SJCRH30 (cell line): ENCODE results near the gene PIK3CG. TPM values are rescaled to one million over a fixed set of nuclear protein-coding genes. Genes with fewer than 3 reads are reported as not detected.
"Not testable (repeated sequence)": the region's sequence is repeated elsewhere in the genome, so short reads cannot be mapped to it uniquely, and the experiment has no call there.

Source experiments
- DNase-seq, 2 experiments: peaks; one replicate each; pipeline ENCODE4 v3.0.0-alpha.2; 2015 to 2020
- H3K27ac ChIP-seq: fragments of 250-450 bp; sonication (Bioruptor Pico); 2 replicates; pipeline ENCODE4 v1.5.1; 2020; ENCODE audit warnings: mild to moderate bottlenecking, moderate library complexity
- H3K27me3 ChIP-seq: fragments of 250-450 bp; sonication (Bioruptor Pico); 2 replicates; pipeline ENCODE4 v1.5.1; 2020; ENCODE audit warnings: mild to moderate bottlenecking, moderate library complexity
- H3K36me3 ChIP-seq: fragments of 250-450 bp; sonication (Bioruptor Pico); 2 replicates; pipeline ENCODE4 v1.5.1; 2020; ENCODE audit warnings: mild to moderate bottlenecking, moderate library complexity
- H3K4me1 ChIP-seq: fragments of 250-450 bp; sonication (Bioruptor Pico); 2 replicates; pipeline ENCODE4 v1.5.1; 2020; ENCODE audit warnings: mild to moderate bottlenecking, moderate library complexity
- H3K4me3 ChIP-seq: fragments of 250-450 bp; sonication (Bioruptor Pico); 2 replicates; pipeline ENCODE4 v1.5.1; 2020; ENCODE audit warnings: mild to moderate bottlenecking, moderate library complexity
- H3K9me3 ChIP-seq: fragments of 250-450 bp; sonication (Bioruptor Pico); replicated peaks from 2 replicates; pipeline ENCODE4 v1.5.1; 2020; ENCODE audit warnings: mild to moderate bottlenecking, moderate library complexity
- total RNA-seq: library from RNA; depleted of rRNA; stranded (reverse); fragments of >200 nt; shearing (Covaris generic); gene quantifications from 2 replicates; pipeline ENCODE4 v1.2.3, GENCODE V29; 2014

PIK3CG gene
- total RNA-seq, 1 experiment from 2014 or later: not detected

DNA sequence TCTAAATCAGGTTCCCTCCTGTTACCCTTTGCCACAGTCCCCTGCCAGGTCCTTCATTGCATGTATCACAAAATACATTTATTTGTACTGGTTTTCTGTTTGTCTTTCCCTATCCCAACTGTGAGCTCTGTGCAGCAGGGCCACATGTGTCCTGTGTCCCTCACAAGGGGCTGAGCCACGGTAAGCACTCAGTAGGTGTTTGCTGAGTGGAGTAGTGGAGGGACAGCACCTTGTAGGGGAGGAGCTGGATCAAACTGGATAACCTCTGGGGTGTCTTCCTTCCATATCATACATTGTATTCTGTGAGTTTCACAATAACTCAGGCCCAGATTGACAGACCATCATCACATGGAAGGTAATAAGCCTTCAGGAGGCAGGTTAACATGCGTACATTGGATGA lies 25.9 kb downstream of the PIK3CG start:
- Histone ChIP-seq H3K36me3 (no peaks in the 10 kb centered on the region), H3K27me3 (peaks cover 2% of the 10 kb centered on the region; the same call in 1 of the 2 replicates), H3K9me3 (no peaks in the 10 kb centered on the region), H3K4me1 (no peaks in the 10 kb centered on the region), H3K27ac (no peak overlapping the region), H3K4me3 (no peak overlapping the region)
- no peak for DNase-seq

- Histone ChIP-seq H3K4me3 (no peak overlapping the region), H3K27ac (no peak overlapping the region)
- peak in 1 of 2 experiments; percentile 5 for DNase-seq
Observed at GRCh38 chr7:106891548-106892410, 26.7 kb downstream of the PIK3CG start.

DNA sequence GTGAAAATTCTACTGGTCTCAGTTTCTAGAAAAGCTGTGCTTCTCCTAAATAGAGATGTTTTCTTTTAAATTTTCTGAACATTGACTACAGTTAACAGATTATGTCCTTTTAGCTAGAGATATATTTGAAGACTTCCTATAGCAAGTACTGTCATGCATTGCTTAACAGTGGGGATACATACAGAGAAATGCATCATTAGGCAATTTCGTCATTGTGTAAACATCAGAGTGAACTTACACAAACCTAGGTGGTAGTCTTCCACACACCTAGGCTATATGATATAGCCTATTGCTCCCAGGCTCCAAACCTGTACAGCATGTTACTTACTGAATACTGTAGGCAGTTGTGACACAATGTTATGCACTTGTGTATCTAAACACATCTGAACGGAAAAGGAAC lies 28.5 kb downstream of the PIK3CG start:
- H3K4me1 ChIP-seq: no peaks in the 10 kb centered on the region
- no peak overlapping the region for H3K4me3 ChIP-seq
- no peak for DNase-seq
- H3K27me3 ChIP-seq: peaks cover 2% of the 10 kb centered on the region; the same call in 1 of the 2 replicates
- H3K36me3 ChIP-seq: no peaks in the 10 kb centered on the region
- H3K27ac ChIP-seq: no peak overlapping the region
- H3K9me3 ChIP-seq: no peaks in the 10 kb centered on the region

More at GRCh38 chr7:106891548-106892410, 26.7 kb downstream of the PIK3CG start:
- Histone ChIP-seq H3K9me3 (no peaks in the 10 kb centered on the region), H3K27me3 (peaks cover 2% of the 10 kb centered on the region; the same call in 1 of the 2 replicates), H3K4me1 (no peaks in the 10 kb centered on the region), H3K36me3 (no peaks in the 10 kb centered on the region)

DNA sequence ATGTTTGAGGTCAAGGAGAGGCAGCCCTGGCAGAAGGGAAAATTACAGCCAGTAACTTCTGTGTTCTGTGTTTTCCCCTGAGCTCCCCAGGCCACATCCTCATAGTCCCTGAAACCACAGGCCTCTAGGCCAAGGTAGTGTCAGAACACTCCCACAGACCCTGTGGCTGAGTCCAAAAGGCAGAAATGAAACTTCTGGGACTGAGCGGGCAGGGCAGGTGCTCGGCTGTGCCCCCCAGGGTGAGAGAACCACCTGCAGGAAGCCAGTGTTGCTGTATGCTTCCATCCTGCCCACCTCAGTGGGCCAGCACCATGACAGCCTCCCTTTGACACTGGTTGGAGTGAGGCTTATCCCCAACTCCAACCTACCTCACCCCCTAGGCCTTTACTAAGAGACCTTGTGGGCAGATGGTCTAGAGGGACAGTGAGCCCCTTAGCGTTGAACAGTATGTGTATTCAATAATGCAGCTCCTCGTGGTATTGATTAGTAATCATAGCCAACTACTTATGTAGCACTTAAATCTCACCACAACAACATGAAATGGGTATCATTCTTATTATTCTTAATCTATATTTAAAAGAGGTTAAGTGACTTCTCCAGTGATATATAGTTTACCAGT lies 30.3 kb downstream of the PIK3CG start:
- no peaks in the 10 kb centered on the region for H3K36me3 ChIP-seq
- H3K27ac ChIP-seq: no peak overlapping the region
- no peaks in the 10 kb centered on the region for H3K9me3 ChIP-seq
- no peaks in the 10 kb centered on the region for H3K4me1 ChIP-seq
- no peak overlapping the region for H3K4me3 ChIP-seq
- peaks cover 2% of the 10 kb centered on the region; the same call in 1 of the 2 replicates for H3K27me3 ChIP-seq
- DNase-seq: no peak

DNA sequence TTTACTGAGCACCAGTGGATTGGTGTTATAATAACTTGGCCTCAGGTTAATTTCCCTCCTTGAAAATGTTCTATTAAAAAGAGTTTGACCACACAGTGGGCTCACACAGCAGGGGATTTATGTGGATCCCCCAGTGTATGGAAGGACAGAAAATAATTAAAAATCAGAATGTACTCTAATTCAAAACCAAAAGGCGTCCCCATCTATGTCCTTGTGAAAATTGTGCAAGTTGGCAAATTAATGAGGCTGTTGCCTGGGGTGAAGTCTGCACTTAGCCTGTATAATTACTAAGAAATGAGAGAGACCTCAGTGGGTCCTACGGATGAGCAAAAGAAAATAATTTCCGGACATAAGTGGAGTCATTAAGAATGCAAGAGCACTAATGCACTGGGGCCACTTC lies 31.1 kb downstream of the PIK3CG start:
- Histone ChIP-seq H3K27me3 (peaks cover 2% of the 10 kb centered on the region; the same call in 1 of the 2 replicates), H3K36me3 (no peaks in the 10 kb centered on the region), H3K4me1 (no peaks in the 10 kb centered on the region), H3K4me3 (no peak overlapping the region), H3K27ac (no peak overlapping the region), H3K9me3 (no peaks in the 10 kb centered on the region)
- DNase-seq: no peak

- H3K27ac ChIP-seq, H3K4me3 ChIP-seq, DNase-seq, H3K4me1 ChIP-seq, H3K27me3 ChIP-seq, H3K9me3 ChIP-seq, H3K36me3 ChIP-seq: not testable (repeated sequence)
Observed at GRCh38 chr7:106897553-106897952, 32.5 kb downstream of the PIK3CG start.

DNA sequence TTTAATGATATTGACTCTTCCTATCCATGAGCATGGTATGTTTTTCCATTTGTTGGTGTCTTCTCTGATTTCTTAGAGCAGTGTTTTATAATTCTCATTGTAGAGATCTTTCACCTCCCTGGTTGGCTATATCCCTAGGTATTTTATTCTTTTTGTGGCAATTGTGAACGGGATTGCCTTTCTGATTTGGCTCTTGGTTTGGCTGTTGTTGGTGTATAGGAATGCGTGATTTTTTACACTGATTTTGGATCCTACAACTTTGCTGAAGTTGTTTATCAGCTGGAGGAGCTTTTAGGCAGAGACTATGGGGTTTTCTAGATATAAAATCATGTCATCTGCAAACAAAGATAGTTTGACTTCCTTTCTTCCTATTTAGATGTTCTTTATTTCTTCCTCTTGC lies 33.9 kb downstream of the PIK3CG start:
- not testable (repeated sequence) for H3K9me3 ChIP-seq, H3K4me1 ChIP-seq, H3K27me3 ChIP-seq, DNase-seq, H3K36me3 ChIP-seq, H3K27ac ChIP-seq, H3K4me3 ChIP-seq

DNA sequence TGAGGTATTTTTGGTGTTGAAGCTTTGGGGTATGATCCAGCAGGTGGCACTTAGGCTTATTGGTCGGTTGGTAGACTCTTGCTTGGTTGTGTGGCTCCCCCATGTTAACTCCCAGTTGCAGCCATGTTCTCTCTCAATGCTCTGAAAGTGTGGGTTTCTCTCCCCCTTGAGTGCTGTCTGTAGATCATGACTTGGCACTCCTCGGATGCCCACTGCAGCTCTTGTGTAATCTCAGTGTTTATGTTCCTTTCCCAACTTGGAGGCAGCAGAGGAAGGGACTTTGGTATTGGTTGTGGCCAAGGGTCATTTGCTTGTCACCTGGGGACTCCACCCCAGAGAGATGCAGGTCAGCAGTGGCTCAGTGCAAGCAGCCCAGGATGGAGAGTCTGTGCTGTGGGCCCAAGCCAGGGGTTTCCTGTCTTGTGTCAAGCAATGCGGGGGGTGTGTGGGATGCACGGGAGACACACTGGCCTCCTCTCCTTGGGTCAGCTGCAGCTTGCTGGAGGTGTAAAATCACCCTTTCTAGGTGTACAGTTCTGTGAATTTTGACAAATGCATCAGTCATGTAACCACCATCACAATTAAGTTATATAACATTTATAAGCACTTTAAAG lies 36.9 kb downstream of the PIK3CG start:
- no peaks in the 10 kb centered on the region for H3K36me3 ChIP-seq

GRCh38 chr7:106905734-106906133 lies 40.7 kb downstream of the PIK3CG start:
- Histone ChIP-seq H3K4me3 (no peak overlapping the region), H3K27ac (no peak overlapping the region), H3K36me3 (no peaks in the 10 kb centered on the region), H3K9me3 (no peaks in the 10 kb centered on the region), H3K4me1 (no peaks in the 10 kb centered on the region), H3K27me3 (no peaks in the 10 kb centered on the region)
- no peak for DNase-seq

More for the DNA sequence above, 36.9 kb downstream of the PIK3CG start:
- Histone ChIP-seq H3K9me3 (no peaks in the 10 kb centered on the region), H3K27me3 (no peaks in the 10 kb centered on the region), H3K4me1 (no peaks in the 10 kb centered on the region), H3K27ac (no peak overlapping the region), H3K4me3 (no peak overlapping the region)
- DNase-seq: no peak

DNA sequence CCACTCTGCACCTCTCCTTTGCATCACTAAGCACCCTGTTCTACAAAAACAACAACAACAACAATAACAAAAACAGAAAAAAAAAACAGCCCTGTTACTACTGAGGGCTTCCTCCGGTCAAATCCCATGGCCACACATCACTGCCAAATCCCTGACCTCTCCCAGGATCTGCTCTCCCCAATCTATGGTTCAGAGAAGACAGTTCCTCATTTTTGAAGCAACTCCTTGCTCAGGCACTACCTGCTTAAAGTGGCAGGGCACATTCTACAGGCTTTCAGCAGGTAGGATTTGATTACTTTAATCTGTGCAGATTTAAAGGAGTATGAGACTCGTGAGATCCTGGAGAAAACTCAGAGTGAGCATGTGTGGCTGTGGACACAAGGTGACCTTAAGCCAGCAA lies 46.9 kb downstream of the PIK3CG start:
- no peaks in the 10 kb centered on the region for H3K36me3 ChIP-seq
- DNase-seq: no peak
- H3K27ac ChIP-seq: no peak overlapping the region
- H3K4me1 ChIP-seq: no peaks in the 10 kb centered on the region
- no peaks in the 10 kb centered on the region for H3K27me3 ChIP-seq
- H3K9me3 ChIP-seq: no peaks in the 10 kb centered on the region
- no peak overlapping the region for H3K4me3 ChIP-seq

GRCh38 chr7:106914018-106914607 lies 49.0 kb downstream of the PIK3CG start:
- no peaks in the 10 kb centered on the region for H3K27me3 ChIP-seq
- no peak for DNase-seq
- H3K9me3 ChIP-seq: no peaks in the 10 kb centered on the region
- H3K4me3 ChIP-seq: no peak overlapping the region
- H3K36me3 ChIP-seq: no peaks in the 10 kb centered on the region
- H3K27ac ChIP-seq: no peak overlapping the region
- no peaks in the 10 kb centered on the region for H3K4me1 ChIP-seq

DNA sequence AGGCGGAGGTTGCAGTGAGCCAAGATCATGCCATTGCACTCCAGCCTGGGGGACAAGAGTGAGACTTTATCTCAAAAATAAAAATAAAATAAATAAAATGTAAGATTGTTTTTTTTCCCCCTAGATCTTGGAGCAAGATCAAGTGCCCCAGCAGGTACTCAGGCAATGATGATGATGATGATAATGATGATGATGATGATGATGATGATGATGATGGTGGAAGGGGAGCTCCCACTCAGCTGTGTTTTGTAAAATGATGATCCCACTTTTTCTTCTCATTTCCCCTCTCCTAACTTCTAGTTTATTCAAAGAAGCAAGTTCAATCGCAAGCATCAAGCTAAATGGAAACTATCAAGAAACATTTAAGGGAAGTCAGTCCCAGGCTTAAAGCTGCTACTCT lies 50.3 kb downstream of the PIK3CG start:
- no peak overlapping the region for H3K4me3 ChIP-seq
- no peaks in the 10 kb centered on the region for H3K27me3 ChIP-seq

GRCh38 chr7:106915873-106916272 lies 50.8 kb downstream of the PIK3CG start:
- no peak overlapping the region for H3K4me3 ChIP-seq
- H3K9me3 ChIP-seq: no peaks in the 10 kb centered on the region
- no peaks in the 10 kb centered on the region for H3K4me1 ChIP-seq
- H3K27me3 ChIP-seq: no peaks in the 10 kb centered on the region
- H3K27ac ChIP-seq: no peak overlapping the region
- H3K36me3 ChIP-seq: no peaks in the 10 kb centered on the region
- DNase-seq: no peak

More for the DNA sequence above, 50.3 kb downstream of the PIK3CG start:
- H3K27ac ChIP-seq: no peak overlapping the region
- no peaks in the 10 kb centered on the region for H3K4me1 ChIP-seq
- DNase-seq: no peak
- no peaks in the 10 kb centered on the region for H3K36me3 ChIP-seq
- no peaks in the 10 kb centered on the region for H3K9me3 ChIP-seq

- H3K27ac ChIP-seq: no peak overlapping the region
- H3K4me1 ChIP-seq: no peaks in the 10 kb centered on the region
- no peaks in the 10 kb centered on the region for H3K9me3 ChIP-seq
- no peak overlapping the region for H3K4me3 ChIP-seq
- H3K27me3 ChIP-seq: no peaks in the 10 kb centered on the region
- no peaks in the 10 kb centered on the region for H3K36me3 ChIP-seq
- no peak for DNase-seq
Observed at GRCh38 chr7:106916679-106917078, 51.6 kb downstream of the PIK3CG start.

DNA sequence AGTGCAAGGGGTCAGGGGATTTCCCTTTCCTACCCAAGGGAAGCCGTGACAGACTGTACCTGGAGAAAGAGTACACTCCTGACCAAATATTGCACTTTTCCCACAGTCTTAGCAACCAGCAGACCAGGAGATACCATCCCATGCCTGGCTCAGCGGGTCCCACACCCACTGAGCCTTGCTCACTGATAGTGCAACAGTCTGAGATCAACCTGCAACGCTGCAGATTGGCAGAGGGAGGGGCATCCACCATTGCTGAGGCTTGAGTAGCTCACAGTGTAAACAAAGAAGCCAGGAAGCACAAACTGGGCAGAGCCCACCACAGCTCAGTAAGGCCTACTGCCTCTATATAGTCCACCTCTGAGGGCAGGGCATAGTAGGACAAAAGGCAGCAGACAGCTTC lies 53.9 kb downstream of the PIK3CG start:
- Histone ChIP-seq H3K4me1 (no peaks in the 10 kb centered on the region), H3K27ac (no peak overlapping the region), H3K4me3 (no peak overlapping the region), H3K9me3 (no peaks in the 10 kb centered on the region), H3K27me3 (no peaks in the 10 kb centered on the region), H3K36me3 (no peaks in the 10 kb centered on the region)
- no peak for DNase-seq
